ENCODE data around the gene CCDC97.
A peak's percentile ranks its signal among the peaks of the same experiment; 100 is the strongest.

DNA sequence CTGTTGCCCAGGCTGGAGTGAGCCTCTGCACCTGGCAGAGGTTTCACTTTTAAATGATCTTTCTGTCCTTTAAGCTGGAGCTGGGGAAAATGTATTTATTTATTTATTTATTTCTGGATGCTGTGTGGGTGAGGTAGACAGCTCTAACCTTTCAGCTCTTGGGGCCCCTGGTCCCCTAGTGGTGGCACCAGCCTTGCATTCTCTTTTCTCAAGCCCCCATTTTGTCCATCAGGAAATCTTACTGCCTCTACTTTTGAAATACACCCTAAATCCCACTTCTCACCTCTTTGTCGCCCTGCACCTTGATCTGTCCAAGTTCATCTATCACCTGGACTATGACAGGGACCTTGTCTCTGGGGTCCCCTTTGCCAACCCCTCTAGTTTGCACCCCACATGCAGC lies 56.1 kb downstream of the CCDC97 start:
- no peak for TF ChIP-seq GABPA (IDR thresholded peaks at IDR 0.05; ENCODE audit: low read depth)
- no peak for TF ChIP-seq FOXJ3 (CRISPR knock-in tag; IDR thresholded peaks at IDR 0.05)
- TF ChIP-seq NFIC (IDR thresholded peaks at IDR 0.05; ENCODE audit: borderline replicate concordance), result no peak
- TF ChIP-seq EZH2phosphoT487 (IDR thresholded peaks at IDR 0.05; ENCODE audit: borderline replicate concordance, low read depth), result no peak
- no peak for TF ChIP-seq ELF1 (IDR thresholded peaks at IDR 0.05)
- TF ChIP-seq, protein P1, sequence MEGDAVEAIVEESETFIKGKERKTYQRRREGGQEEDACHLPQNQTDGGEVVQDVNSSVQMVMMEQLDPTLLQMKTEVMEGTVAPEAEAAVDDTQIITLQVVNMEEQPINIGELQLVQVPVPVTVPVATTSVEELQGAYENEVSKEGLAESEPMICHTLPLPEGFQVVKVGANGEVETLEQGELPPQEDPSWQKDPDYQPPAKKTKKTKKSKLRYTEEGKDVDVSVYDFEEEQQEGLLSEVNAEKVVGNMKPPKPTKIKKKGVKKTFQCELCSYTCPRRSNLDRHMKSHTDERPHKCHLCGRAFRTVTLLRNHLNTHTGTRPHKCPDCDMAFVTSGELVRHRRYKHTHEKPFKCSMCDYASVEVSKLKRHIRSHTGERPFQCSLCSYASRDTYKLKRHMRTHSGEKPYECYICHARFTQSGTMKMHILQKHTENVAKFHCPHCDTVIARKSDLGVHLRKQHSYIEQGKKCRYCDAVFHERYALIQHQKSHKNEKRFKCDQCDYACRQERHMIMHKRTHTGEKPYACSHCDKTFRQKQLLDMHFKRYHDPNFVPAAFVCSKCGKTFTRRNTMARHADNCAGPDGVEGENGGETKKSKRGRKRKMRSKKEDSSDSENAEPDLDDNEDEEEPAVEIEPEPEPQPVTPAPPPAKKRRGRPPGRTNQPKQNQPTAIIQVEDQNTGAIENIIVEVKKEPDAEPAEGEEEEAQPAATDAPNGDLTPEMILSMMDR (IDR thresholded peaks at IDR 0.05), result peak; percentile 34; the same call in 1 of the 2 replicates
- TF ChIP-seq POLR2AphosphoS5 (IDR thresholded peaks at IDR 0.05; ENCODE audit: low read depth, low read length), result no peak
- TF ChIP-seq, protein P2, sequence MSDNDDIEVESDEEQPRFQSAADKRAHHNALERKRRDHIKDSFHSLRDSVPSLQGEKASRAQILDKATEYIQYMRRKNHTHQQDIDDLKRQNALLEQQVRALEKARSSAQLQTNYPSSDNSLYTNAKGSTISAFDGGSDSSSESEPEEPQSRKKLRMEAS (IDR thresholded peaks at IDR 0.05; ENCODE audit: low read depth), result no peak
- no peak for TF ChIP-seq EP300 (IDR thresholded peaks at IDR 0.05; ENCODE audit: borderline replicate concordance in 1 of 2, low read depth in 1 of 2, low read length in 1 of 2)

All from SK-N-SH (cell line).